Measurements from ENCODE around the gene TRIM38.
"Not testable (repeated sequence)": the region's sequence is repeated elsewhere in the genome, so short reads cannot be mapped to it uniquely, and the experiment has no call there.

The TRIM38 gene

GRCh38 chr6:25962149-25963127, at the start of gene TRIM38:
Gene TRIM38, plus strand, starts transcription at chr6:25962802. Its CDS starts 3,721 bp downstream, at chr6:25966523.
- peak; percentile 12 for DNase-seq

- DNase-seq: no peak
Measured at GRCh38 chr6:25913741-25914140, 48.9 kb upstream of the TRIM38 start.

GRCh38 chr6:25916330-25916729, 46.3 kb upstream of the TRIM38 start:
- no peak for DNase-seq

- DNase-seq: no peak
Measured at GRCh38 chr6:25916789-25917490, 45.7 kb upstream of the TRIM38 start.

GRCh38 chr6:25918083-25918683, 44.4 kb upstream of the TRIM38 start:
- DNase-seq: no peak

- DNase-seq: no peak
Measured at GRCh38 chr6:25919657-25920056, 42.9 kb upstream of the TRIM38 start.

- no peak for DNase-seq
Measured at GRCh38 chr6:25921525-25922203, 40.9 kb upstream of the TRIM38 start.

- DNase-seq: no peak
Measured at GRCh38 chr6:25922301-25922700, 40.3 kb upstream of the TRIM38 start.

- DNase-seq: no peak
Measured at GRCh38 chr6:25925876-25926275, 36.7 kb upstream of the TRIM38 start.

GRCh38 chr6:25927178-25927577, 35.4 kb upstream of the TRIM38 start:
- DNase-seq: no peak

- DNase-seq: no peak
Measured at GRCh38 chr6:25927756-25928216, 34.8 kb upstream of the TRIM38 start.

- no peak for DNase-seq
Measured at GRCh38 chr6:25928562-25929324, 33.9 kb upstream of the TRIM38 start.

GRCh38 chr6:25929785-25930184, 32.8 kb upstream of the TRIM38 start:
- not testable (repeated sequence) for DNase-seq

- no peak for DNase-seq
Measured at GRCh38 chr6:25930532-25931410, 31.8 kb upstream of the TRIM38 start, which contains the start of gene SLC17A2. Gene SLC17A2, minus strand, starts transcription at chr6:25930691. Its CDS starts 4,895 bp downstream, at chr6:25925796.

- DNase-seq: no peak
Measured at GRCh38 chr6:25931411-25931709, 31.2 kb upstream of the TRIM38 start.

GRCh38 chr6:25934156-25934555, 28.4 kb upstream of the TRIM38 start:
- no peak for DNase-seq

GRCh38 chr6:25934735-25935313, 27.8 kb upstream of the TRIM38 start:
- no peak for DNase-seq

GRCh38 chr6:25935953-25936352, 26.6 kb upstream of the TRIM38 start:
- no peak for DNase-seq

- DNase-seq: no peak
Measured at GRCh38 chr6:25939593-25939992, 23.0 kb upstream of the TRIM38 start.

GRCh38 chr6:25942561-25943147, 19.9 kb upstream of the TRIM38 start:
- DNase-seq: no peak
